ENCODE measurements around the gene TRIP11.

The TRIP11 gene

GRCh38 chr14:92039063-92039718 lies 668 bp downstream of the TRIP11 start:
- Histone ChIP-seq H3K4me2 (peak overlapping the region; percentile 93), H3K4me1 (peaks cover 33% of the 10 kb centered on the region), H4K20me1 (peaks cover 54% of the 10 kb centered on the region), H3K27me3 (no peaks in the 10 kb centered on the region), H3K9me3 (no peaks in the 10 kb centered on the region), H3K4me3 (peak overlapping the region; percentile 93), H3K27ac (peak overlapping the region; percentile 91), H3K36me3 (peaks cover 30% of the 10 kb centered on the region), H3K9ac (peak overlapping the region; percentile 95)
- TF ChIP-seq Cebpa-rat (IDR thresholded peaks at IDR 0.05), result no peak

GRCh38 chr14:92037989-92038388 lies 1.9 kb downstream of the TRIP11 start:
- peaks cover 35% of the 10 kb centered on the region for H3K36me3 ChIP-seq
- H3K4me1 ChIP-seq, result peaks cover 33% of the 10 kb centered on the region
- H3K4me2 ChIP-seq, result peak overlapping the region; percentile 93
- no peaks in the 10 kb centered on the region for H3K27me3 ChIP-seq
- peaks cover 66% of the 10 kb centered on the region for H4K20me1 ChIP-seq
- TF ChIP-seq Cebpa-rat (IDR thresholded peaks at IDR 0.05), result no peak
- H3K9ac ChIP-seq, result peak overlapping the region; percentile 95; the same call in 1 of the 2 replicates
- H3K27ac ChIP-seq, result no peak overlapping the region
- no peaks in the 10 kb centered on the region for H3K9me3 ChIP-seq
- peak overlapping the region; percentile 93 for H3K4me3 ChIP-seq

GRCh38 chr14:92035890-92036289 lies 4.0 kb downstream of the TRIP11 start:
- no peak for TF ChIP-seq Cebpa-rat (IDR thresholded peaks at IDR 0.05)
- H3K9me3 ChIP-seq, result no peaks in the 10 kb centered on the region

GRCh38 chr14:92033906-92034687 lies 5.8 kb downstream of the TRIP11 start:
- H3K4me2 ChIP-seq, result no peak overlapping the region
- peaks cover 24% of the 10 kb centered on the region for H3K4me1 ChIP-seq
- H3K27ac ChIP-seq, result no peak overlapping the region
- H3K36me3 ChIP-seq, result peaks cover 72% of the 10 kb centered on the region
- peaks cover 70% of the 10 kb centered on the region for H4K20me1 ChIP-seq
- no peak overlapping the region for H3K9ac ChIP-seq
- no peak for TF ChIP-seq Cebpa-rat (IDR thresholded peaks at IDR 0.05)
- no peaks in the 10 kb centered on the region for H3K9me3 ChIP-seq
- no peaks in the 10 kb centered on the region for H3K27me3 ChIP-seq
- no peak overlapping the region for H3K4me3 ChIP-seq

More at GRCh38 chr14:92035890-92036289, 4.0 kb downstream of the TRIP11 start:
- Histone ChIP-seq H3K36me3 (peaks cover 54% of the 10 kb centered on the region), H3K27me3 (no peaks in the 10 kb centered on the region), H3K4me2 (no peak overlapping the region), H3K27ac (no peak overlapping the region), H3K4me1 (peaks cover 29% of the 10 kb centered on the region), H3K9ac (no peak overlapping the region), H4K20me1 (peaks cover 74% of the 10 kb centered on the region), H3K4me3 (no peak overlapping the region)

GRCh38 chr14:92033433-92033832 lies 6.4 kb downstream of the TRIP11 start:
- Histone ChIP-seq H3K4me3 (no peak overlapping the region), H4K20me1 (peaks cover 66% of the 10 kb centered on the region), H3K9ac (no peak overlapping the region), H3K4me1 (peaks cover 20% of the 10 kb centered on the region), H3K27ac (no peak overlapping the region), H3K9me3 (no peaks in the 10 kb centered on the region), H3K36me3 (peaks cover 75% of the 10 kb centered on the region), H3K4me2 (no peak overlapping the region), H3K27me3 (no peaks in the 10 kb centered on the region)
- no peak for TF ChIP-seq Cebpa-rat (IDR thresholded peaks at IDR 0.05)

GRCh38 chr14:92026548-92027190 lies 13.2 kb downstream of the TRIP11 start:
- H3K36me3 ChIP-seq, result peaks cover 84% of the 10 kb centered on the region
- no peak overlapping the region for H3K4me2 ChIP-seq
- no peak for TF ChIP-seq Cebpa-rat (IDR thresholded peaks at IDR 0.05)

GRCh38 chr14:92022036-92022435 lies 17.8 kb downstream of the TRIP11 start:
- Histone ChIP-seq H4K20me1 (peaks cover 56% of the 10 kb centered on the region; the same call in 1 of the 2 replicates), H3K27ac (no peak overlapping the region), H3K4me3 (no peak overlapping the region), H3K9me3 (no peaks in the 10 kb centered on the region), H3K36me3 (peaks cover 80% of the 10 kb centered on the region), H3K9ac (no peak overlapping the region), H3K4me1 (no peaks in the 10 kb centered on the region), H3K27me3 (no peaks in the 10 kb centered on the region), H3K4me2 (no peak overlapping the region)
- no peak for TF ChIP-seq Cebpa-rat (IDR thresholded peaks at IDR 0.05)

More at GRCh38 chr14:92026548-92027190, 13.2 kb downstream of the TRIP11 start:
- H3K9me3 ChIP-seq, result no peaks in the 10 kb centered on the region
- no peak overlapping the region for H3K9ac ChIP-seq
- no peaks in the 10 kb centered on the region for H3K27me3 ChIP-seq
- no peaks in the 10 kb centered on the region for H3K4me1 ChIP-seq
- H4K20me1 ChIP-seq, result peaks cover 51% of the 10 kb centered on the region; the same call in 1 of the 2 replicates
- H3K4me3 ChIP-seq, result no peak overlapping the region
- no peak overlapping the region for H3K27ac ChIP-seq

GRCh38 chr14:92021523-92021922 lies 18.3 kb downstream of the TRIP11 start:
- no peak overlapping the region for H3K4me2 ChIP-seq
- no peak overlapping the region for H3K9ac ChIP-seq
- peaks cover 79% of the 10 kb centered on the region for H3K36me3 ChIP-seq
- H3K4me3 ChIP-seq, result no peak overlapping the region
- no peaks in the 10 kb centered on the region for H3K27me3 ChIP-seq
- H3K4me1 ChIP-seq, result no peaks in the 10 kb centered on the region
- no peak for TF ChIP-seq Cebpa-rat (IDR thresholded peaks at IDR 0.05)
- no peaks in the 10 kb centered on the region for H3K9me3 ChIP-seq
- no peak overlapping the region for H3K27ac ChIP-seq
- H4K20me1 ChIP-seq, result peaks cover 50% of the 10 kb centered on the region; the same call in 1 of the 2 replicates

- no peak for TF ChIP-seq Cebpa-rat (IDR thresholded peaks at IDR 0.05)
- Histone ChIP-seq H4K20me1 (peaks cover 29% of the 10 kb centered on the region; the same call in 1 of the 2 replicates), H3K9me3 (no peaks in the 10 kb centered on the region), H3K4me3 (no peak overlapping the region), H3K4me2 (no peak overlapping the region), H3K36me3 (peaks cover 88% of the 10 kb centered on the region), H3K4me1 (no peaks in the 10 kb centered on the region), H3K27ac (no peak overlapping the region), H3K27me3 (no peaks in the 10 kb centered on the region), H3K9ac (no peak overlapping the region)
Measured at GRCh38 chr14:92014040-92014439, 25.8 kb downstream of the TRIP11 start.

Measured in BLaER1 (cell line).